Endothelial cell of umbilical vein (primary cell): ENCODE data around the gene MAPK8IP3. TPM values are rescaled to one million over a fixed set of nuclear protein-coding genes. Genes with fewer than 3 reads are reported as not detected.

Experiments
- BruUV-seq: library from RNA; stranded (reverse); fragments of 400-500 nt; replicated peaks from 2 replicates; lab custom pipeline; 2021; lab: Mats Ljungman, UMichigan
- CTCF ChIA-PET: fragments of 300-600, 350-600 bp; sonication (Branson Sonifier 250); formaldehyde crosslinking; loops from one replicate; lab custom pipeline; 2021; ENCODE audit warnings: antibody characterized with exemption, inconsistent platforms; lab: Charles Lee
- POLR2A ChIA-PET: fragments of 300-600, 350-600 bp; sonication (Branson Sonifier 250); formaldehyde crosslinking; loops from one replicate; lab custom pipeline; 2021; ENCODE audit warnings: antibody characterized with exemption, inconsistent platforms; lab: Charles Lee
- DNase-seq: peaks from one replicate; pipeline ENCODE4 v3.0.0-alpha.2; 2011; ENCODE audit warnings: low read depth, low spot score
- FAIRE-seq: peaks from 2 replicates; lab custom pipeline; 2011; peaks lifted over from hg19 to GRCh38; lab: Jason Lieb, UNC
- H2AFZ ChIP-seq: 2 replicates; pipeline ENCODE4 v1.6.0; 2012; ENCODE audit warnings: low read depth, low read length, control low read depth, inconsistent platforms
- H3K27ac ChIP-seq: 2 replicates; pipeline ENCODE4 v1.5.1; 2011; ENCODE audit warnings: low read depth, mild to moderate bottlenecking, control low read depth, low read length, moderate library complexity; ENCODE audit not compliant: insufficient read depth
- H3K27me3 ChIP-seq, 2 experiments: 2 replicates each; pipeline versions ENCODE4 v1.6.0 to v1.6.1; 2011; ENCODE audit warnings: low read length in 2 of 2, mixed read lengths in 1 of 2; ENCODE audit not compliant: control insufficient read depth in 2 of 2, insufficient read depth in 2 of 2
- H3K36me3 ChIP-seq, 2 experiments: 2 replicates in 1 of 2; 3 replicates in 1 of 2; pipeline ENCODE4 v1.5.1; 2011; ENCODE audit warnings: low read length in 2 of 2, mild to moderate bottlenecking in 1 of 2, moderate library complexity in 1 of 2; ENCODE audit not compliant: control insufficient read depth in 2 of 2, insufficient read depth in 2 of 2; ENCODE audit errors: extremely low read depth in 1 of 2
- H3K4me1 ChIP-seq: 3 replicates; pipeline ENCODE4 v1.5.1; 2011; ENCODE audit warnings: mild to moderate bottlenecking, low read length; ENCODE audit not compliant: control insufficient read depth, insufficient read depth; ENCODE audit errors: extremely low read depth
- H3K4me2 ChIP-seq: 2 replicates; pipeline ENCODE4 v1.6.1; 2011; ENCODE audit warnings: low read length, control low read depth, mixed read lengths; ENCODE audit not compliant: insufficient read depth
- H3K4me3 ChIP-seq, 3 experiments: fragments of 200-600 bp in 1 of 3; sonication (generic), shearing (Covaris generic) in 1 of 3; replicated peaks in 1 of 3; 2 replicates each; pipeline ENCODE4 v1.5.1; 2011 to 2016; ENCODE audit warnings: control low read depth in 3 of 3, low read length in 3 of 3, mild to moderate bottlenecking in 2 of 3, inconsistent platforms in 1 of 3, low read depth in 1 of 3, moderate library complexity in 1 of 3; ENCODE audit not compliant: insufficient read depth in 1 of 3
- H3K79me2 ChIP-seq: 2 replicates; pipeline ENCODE4 v1.6.0; 2012; ENCODE audit warnings: low read length, inconsistent platforms; ENCODE audit not compliant: control insufficient read depth, insufficient read depth
- H3K9ac ChIP-seq: replicated peaks from 2 replicates; pipeline ENCODE3; 2011; ENCODE audit warnings: low read length, control low read depth; ENCODE audit not compliant: insufficient read depth; ENCODE audit errors: extremely low read depth
- H3K9me1 ChIP-seq: replicated peaks from 3 replicates; pipeline ENCODE4 v1.6.0; 2011; ENCODE audit warnings: mild to moderate bottlenecking, low read length; ENCODE audit not compliant: control insufficient read depth, insufficient read depth; ENCODE audit errors: extremely low read depth
- H3K9me3 ChIP-seq: replicated peaks from 2 replicates; pipeline ENCODE4 v1.5.1; 2012; ENCODE audit warnings: low read length, inconsistent platforms; ENCODE audit not compliant: control insufficient read depth, insufficient read depth
- H4K20me1 ChIP-seq: replicated peaks from 2 replicates; pipeline ENCODE3; 2011; ENCODE audit warnings: mild to moderate bottlenecking, low read length; ENCODE audit not compliant: control insufficient read depth, insufficient read depth; ENCODE audit errors: extremely low read depth
- EZH2 ChIP-seq: IDR thresholded peaks from 2 replicates; pipeline ENCODE4 v1.6.1; 2012; ENCODE audit warnings: borderline replicate concordance, low read depth, mild to moderate bottlenecking, moderate library complexity, low read length, inconsistent platforms; ENCODE audit not compliant: severe bottlenecking
- FOS ChIP-seq: IDR thresholded peaks from 2 replicates; pipeline ENCODE4 v1.6.1; 2011; ENCODE audit warnings: mild to moderate bottlenecking, low read length, moderate library complexity, borderline replicate concordance; ENCODE audit not compliant: insufficient read depth
- GATA2 ChIP-seq: IDR thresholded peaks from 2 replicates; pipeline ENCODE4 v1.7.0; 2011; ENCODE audit warnings: low read depth, mild to moderate bottlenecking, moderate library complexity, mixed read lengths, low read length; ENCODE audit not compliant: insufficient read length, insufficient read depth
- JUN ChIP-seq: IDR thresholded peaks from 2 replicates; pipeline ENCODE4 v1.6.1; 2011; ENCODE audit warnings: borderline replicate concordance, low read depth; ENCODE audit not compliant: insufficient read length, insufficient read depth
- MAX ChIP-seq: IDR thresholded peaks from 2 replicates; pipeline ENCODE4 v1.6.1; 2011; ENCODE audit not compliant: insufficient read depth, insufficient read length
- MYC ChIP-seq: IDR thresholded peaks from one replicate; pipeline ENCODE4 v1.6.1; 2011; ENCODE audit warnings: mild to moderate bottlenecking, low read depth, low read length
- POLR2A ChIP-seq: IDR thresholded peaks from 2 replicates; pipeline ENCODE4 v1.6.1; 2012; ENCODE audit warnings: low read depth, mild to moderate bottlenecking, control low read depth, low read length
- POLR2AphosphoS5 ChIP-seq: IDR thresholded peaks from 2 replicates; pipeline ENCODE4 v1.6.1; 2012; ENCODE audit warnings: low read depth, mild to moderate bottlenecking, control low read depth, low read length, moderate library complexity; ENCODE audit not compliant: insufficient read depth
- dilution Hi-C: fragments of 300-500 bp; cut with MboI; formaldehyde crosslinking; loops from one replicate; pipeline ENCODE4 v1.15.0; 2019; ENCODE audit warnings: low sequenced_read_pairs; ENCODE audit not compliant: extremely low pct_ligation_motif_present
- intact Hi-C: fragments of 100-400 bp; cut with micrococcal nuclease; formaldehyde crosslinking; loops from one replicate; pipeline ENCODE4 v1.10.0; 2022
- polyA plus RNA-seq, 4 experiments: library from polyadenylated mRNA; depleted of rRNA in 3 of 4; stranded (reverse) in 3 of 4; unstranded in 1 of 4; fragments of >200 nt; gene quantifications; 2 replicates each; pipeline versions ENCODE4 v1.2.1 to v1.2.3, GENCODE V29; 2011 to 2012; ENCODE audit warnings: missing spikeins in 1 of 4
- total RNA-seq: library from RNA; stranded (reverse); gene quantifications from 2 replicates; pipeline ENCODE4 v1.2.3, GENCODE V29; 2021
- TF ChIP-seq, protein P1 (sequence below), 2 donors: IDR thresholded peaks; 1 replicate in 1 of 2; 2 replicates in 1 of 2; pipeline ENCODE4 v1.5.1; 2011; ENCODE audit warnings: low read length in 2 of 2, mild to moderate bottlenecking in 2 of 2, moderate library complexity in 2 of 2, control low read depth in 1 of 2, inconsistent platforms in 1 of 2, low read depth in 1 of 2; ENCODE audit not compliant: insufficient read depth in 1 of 2; ENCODE audit errors: extremely low read depth in 1 of 2

Gene MAPK8IP3
- total and polyA plus RNA-seq, 2 donors (not counting 3 experiments of a cell fraction or from before 2014, with no cell fraction given): 40.7 to 92.2 TPM

GRCh38 chr16:1734816-1735215 lies 28.8 kb downstream of the MAPK8IP3 start:
- intact Hi-C loops: no loop called here
- Histone ChIP-seq H3K9ac (no peak overlapping the region), H3K79me2 (no peaks in the 10 kb centered on the region), H3K4me2 (no peak overlapping the region), H2AFZ (no peak overlapping the region), H4K20me1 (no peaks in the 10 kb centered on the region), H3K36me3 (peaks cover 0 to 26% of the 10 kb centered on the region in 2 experiments), H3K27ac (no peak overlapping the region), H3K4me3 (no peak overlapping the region), H3K4me1 (no peaks in the 10 kb centered on the region), H3K9me1 (no peaks in the 10 kb centered on the region), H3K9me3 (no peaks in the 10 kb centered on the region), H3K27me3 (no peaks in the 10 kb centered on the region)
- FAIRE-seq: no peak
- CTCF ChIA-PET: no interaction called here
- no peak for TF ChIP-seq POLR2A
- TF ChIP-seq JUN: no peak
- no peak for TF ChIP-seq MYC
- no peak for TF ChIP-seq POLR2AphosphoS5
- no peak for TF ChIP-seq GATA2
- no peak for TF ChIP-seq EZH2
- TF ChIP-seq, protein P1, sequence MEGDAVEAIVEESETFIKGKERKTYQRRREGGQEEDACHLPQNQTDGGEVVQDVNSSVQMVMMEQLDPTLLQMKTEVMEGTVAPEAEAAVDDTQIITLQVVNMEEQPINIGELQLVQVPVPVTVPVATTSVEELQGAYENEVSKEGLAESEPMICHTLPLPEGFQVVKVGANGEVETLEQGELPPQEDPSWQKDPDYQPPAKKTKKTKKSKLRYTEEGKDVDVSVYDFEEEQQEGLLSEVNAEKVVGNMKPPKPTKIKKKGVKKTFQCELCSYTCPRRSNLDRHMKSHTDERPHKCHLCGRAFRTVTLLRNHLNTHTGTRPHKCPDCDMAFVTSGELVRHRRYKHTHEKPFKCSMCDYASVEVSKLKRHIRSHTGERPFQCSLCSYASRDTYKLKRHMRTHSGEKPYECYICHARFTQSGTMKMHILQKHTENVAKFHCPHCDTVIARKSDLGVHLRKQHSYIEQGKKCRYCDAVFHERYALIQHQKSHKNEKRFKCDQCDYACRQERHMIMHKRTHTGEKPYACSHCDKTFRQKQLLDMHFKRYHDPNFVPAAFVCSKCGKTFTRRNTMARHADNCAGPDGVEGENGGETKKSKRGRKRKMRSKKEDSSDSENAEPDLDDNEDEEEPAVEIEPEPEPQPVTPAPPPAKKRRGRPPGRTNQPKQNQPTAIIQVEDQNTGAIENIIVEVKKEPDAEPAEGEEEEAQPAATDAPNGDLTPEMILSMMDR (IDR thresholded peaks at IDR 0.05; ENCODE audit: extremely low read depth in 1 of 2, insufficient read depth in 1 of 2, low read depth in 1 of 2, low read length in 2 of 2): no peak
- TF ChIP-seq FOS: no peak
- no peak for TF ChIP-seq MAX
- no TSS peak for BruUV-seq
- no peak for DNase-seq
- POLR2A ChIA-PET: no interaction called here
- dilution Hi-C loops: no loop called here
